GM10266 (cell line): ENCODE measurements around the gene TBC1D22A.

Source experiments
- DNase-seq: peaks from one replicate; pipeline ENCODE4 v3.0.0; 2012; ENCODE audit errors: extremely low spot score
- CTCF ChIP-seq: IDR thresholded peaks from 2 replicates; pipeline ENCODE4 v1.5.1; 2012; ENCODE audit warnings: mild to moderate bottlenecking, low read depth; ENCODE audit not compliant: control insufficient read depth, insufficient read depth; ENCODE audit errors: missing control alignments

TBC1D22A gene

GRCh38 chr22:46929710-46930204 is 167.3 kb downstream of the TBC1D22A start:
- no peak for TF ChIP-seq CTCF
- DNase-seq, result no peak

GRCh38 chr22:46931414-46931813 is 169.0 kb downstream of the TBC1D22A start:
- DNase-seq, result no peak
- TF ChIP-seq CTCF, result no peak

GRCh38 chr22:46931881-46932280 is 169.4 kb downstream of the TBC1D22A start:
- no peak for TF ChIP-seq CTCF
- DNase-seq, result no peak

- no peak for DNase-seq
Observed at GRCh38 chr22:46933040-46933930, 170.8 kb downstream of the TBC1D22A start.

GRCh38 chr22:46934172-46934745 is 171.8 kb downstream of the TBC1D22A start:
- DNase-seq, result no peak
- TF ChIP-seq CTCF, result no peak

More at GRCh38 chr22:46933040-46933930, 170.8 kb downstream of the TBC1D22A start:
- no peak for TF ChIP-seq CTCF

- DNase-seq, result no peak
Observed at GRCh38 chr22:46934746-46935491, 172.5 kb downstream of the TBC1D22A start.

More at GRCh38 chr22:46934746-46935491, 172.5 kb downstream of the TBC1D22A start:
- no peak for TF ChIP-seq CTCF
